CD4-positive, alpha-beta memory T cell (primary cell): ENCODE data around the gene DNM2. TPM values are rescaled to one million over a fixed set of nuclear protein-coding genes. Genes with fewer than 3 reads are reported as not detected.

Experiments used
- CTCF ChIA-PET: fragments of 350-600 bp; sonication (Branson Sonifier 250); formaldehyde crosslinking; loops from one replicate; lab custom pipeline; 2021; ENCODE audit warnings: inconsistent platforms; ENCODE audit not compliant: partially characterized antibody; lab: Charles Lee
- POLR2A ChIA-PET: fragments of 350-600 bp; sonication (Branson Sonifier 250); formaldehyde crosslinking; loops from one replicate; lab custom pipeline; 2021; ENCODE audit not compliant: partially characterized antibody; lab: Charles Lee
- DNase-seq, 5 donors: peaks; one replicate each; pipeline versions ENCODE4 v3.0.0 to v3.0.0-alpha.2; 2020 to 2022; ENCODE audit warnings: mixed read lengths in 1 of 5
- H3K27ac ChIP-seq: one replicate; pipeline ENCODE4 v1.7.0; 2013; ENCODE audit warnings: low read depth, low read length
- H3K27me3 ChIP-seq: 2 replicates; pipeline ENCODE4 v1.7.0; 2013; ENCODE audit warnings: mild to moderate bottlenecking, low read length, moderate library complexity; ENCODE audit not compliant: insufficient read depth
- H3K36me3 ChIP-seq: 2 replicates; pipeline ENCODE4 v1.7.0; 2013; ENCODE audit warnings: mild to moderate bottlenecking, low read length, moderate library complexity; ENCODE audit not compliant: insufficient read depth
- H3K4me1 ChIP-seq: 2 replicates; pipeline ENCODE4 v1.7.0; 2013; ENCODE audit warnings: mild to moderate bottlenecking, low read length, moderate library complexity; ENCODE audit not compliant: insufficient read depth
- H3K4me3 ChIP-seq, 2 donors: one replicate each; pipeline ENCODE4 v1.7.0; 2013; ENCODE audit warnings: low read length in 2 of 2, mild to moderate bottlenecking in 1 of 2
- H3K9me3 ChIP-seq, 2 donors: one replicate each; pipeline ENCODE4 v1.7.0; 2013; ENCODE audit warnings: low read length in 2 of 2, control low read depth in 1 of 2; ENCODE audit not compliant: control insufficient read depth in 1 of 2
- H3K27ac Mint-ChIP-seq, 7 donors: one replicate each; pipeline ENCODE4 v1.8.0; 2020 to 2021; ENCODE audit warnings: mixed read lengths in 7 of 7, mild to moderate bottlenecking in 6 of 7, inconsistent platforms in 3 of 7, moderate library complexity in 3 of 7
- H3K27me3 Mint-ChIP-seq, 2 donors: one replicate each; pipeline ENCODE4 v1.8.0; 2020 to 2021; ENCODE audit warnings: mixed read lengths in 2 of 2
- H3K36me3 Mint-ChIP-seq, 2 donors: one replicate each; pipeline ENCODE4 v1.8.0; 2020 to 2021; ENCODE audit warnings: mixed read lengths in 2 of 2, inconsistent platforms in 1 of 2, mild to moderate bottlenecking in 1 of 2
- H3K4me1 Mint-ChIP-seq, 4 donors: one replicate each; pipeline ENCODE4 v1.8.0; 2020 to 2021; ENCODE audit warnings: mixed read lengths in 4 of 4, mild to moderate bottlenecking in 1 of 4
- H3K4me3 Mint-ChIP-seq, 8 donors: one replicate each; pipeline ENCODE4 v1.8.0; 2020 to 2021; ENCODE audit warnings: mixed read lengths in 8 of 8, mild to moderate bottlenecking in 7 of 8, moderate library complexity in 6 of 8, inconsistent platforms in 3 of 8
- H3K9me3 Mint-ChIP-seq, 8 donors: one replicate each; pipeline ENCODE4 v1.8.0; 2020 to 2021; ENCODE audit warnings: mixed read lengths in 8 of 8, mild to moderate bottlenecking in 5 of 8, inconsistent platforms in 3 of 8, moderate library complexity in 1 of 8
- intact Hi-C: fragments of 100-400 bp; cut with micrococcal nuclease; formaldehyde crosslinking; loops from one replicate; pipeline ENCODE4 v1.15.1; 2023
- polyA plus RNA-seq, 2 donors: library from polyadenylated mRNA; unstranded; fragments of 300-500 nt; fragmentation: Illumina TruSeq; gene quantifications; one replicate each; pipeline ENCODE4 v1.2.3, GENCODE V29; 2021
- total RNA-seq, 2 experiments: library from RNA; stranded (reverse); gene quantifications; one replicate each; pipeline ENCODE4 v1.2.3, GENCODE V29; 2021

Gene DNM2
- total and polyA plus RNA-seq, 4 experiments from 2014 or later: 46.3 to 272 (median 174) TPM

GRCh38 chr19:10712754-10713153 is 5.1 kb upstream of the DNM2 start:
- H3K27me3 Mint-ChIP-seq: no peaks in the 10 kb centered on the region
- H3K9me3 Mint-ChIP-seq: peaks cover 0 to 2% (median 0%) of the 10 kb centered on the region in 8 donors
- ChIA-PET CTCF (interaction anchor here (1.1 kb wide), 1 partner anchor 151 kb away, joined by 3 read pairs; no protein-coding TSS in a partner anchor), POLR2A (no interaction called here)
- no peak overlapping the region for H3K4me3 ChIP-seq
- peaks cover 5% of the 10 kb centered on the region for H3K36me3 ChIP-seq
- no peaks in the 10 kb centered on the region for H3K9me3 ChIP-seq
- peaks cover 4 to 13% (median 9%) of the 10 kb centered on the region in 4 donors for H3K4me1 Mint-ChIP-seq
- intact Hi-C loops: no loop called here
- no peaks in the 10 kb centered on the region for H3K27me3 ChIP-seq
- H3K4me1 ChIP-seq: peaks cover 6% of the 10 kb centered on the region
- no peak overlapping the region for H3K4me3 Mint-ChIP-seq
- no peak for DNase-seq
- H3K27ac ChIP-seq: no peak overlapping the region
- peaks cover 0 to 9% of the 10 kb centered on the region in 2 donors for H3K36me3 Mint-ChIP-seq
- no peak overlapping the region for H3K27ac Mint-ChIP-seq

- POLR2A ChIA-PET: no interaction called here
- H3K4me3 Mint-ChIP-seq: no peak overlapping the region
- DNase-seq: no peak
These were observed 4.6 kb upstream of the DNM2 start for GRCh38 chr19:10713317-10713716.

GRCh38 chr19:10717054-10717355 is 874 bp upstream of the DNM2 start:
- Mint-ChIP-seq H3K27me3 (no peaks in the 10 kb centered on the region), H3K27ac (peak overlapping the region; percentile 71 to 96 (median 89)), H3K4me1 (peaks cover 17 to 46% (median 36%) of the 10 kb centered on the region in 4 donors), H3K36me3 (peaks cover 0 to 15% of the 10 kb centered on the region in 2 donors), H3K9me3 (peaks cover 0 to 2% (median 0%) of the 10 kb centered on the region in 8 donors), H3K4me3 (peak overlapping the region; percentile 77 to 95 (median 90))
- H3K4me1 ChIP-seq: peaks cover 38% of the 10 kb centered on the region
- CTCF ChIA-PET: interaction anchor here (0.9 to 6.5 kb wide), 31 partner anchors 8 to 176 kb away, joined by 3 to 186 read pairs (median 4); partner anchors contain the start of genes QTRT1 and TMED1
- H3K27ac ChIP-seq: peak overlapping the region; percentile 6
- H3K9me3 ChIP-seq: no peaks in the 10 kb centered on the region
- H3K36me3 ChIP-seq: peaks cover 2% of the 10 kb centered on the region
- DNase-seq: no peak
- no peaks in the 10 kb centered on the region for H3K27me3 ChIP-seq
- POLR2A ChIA-PET: interaction anchor here (0.5 to 5.4 kb wide), 27 partner anchors 8 to 156 kb away, joined by 3 to 99 read pairs (median 7); partner anchors contain the start of genes CARM1, QTRT1 and TMED1
- intact Hi-C loops: loop anchor here (1.0 kb wide), 9 partner anchors 14 to 147 kb away; partner anchors contain the start of genes ILF3 and TMED1
- peak overlapping the region in 1 of 2 donors; percentile 34 for H3K4me3 ChIP-seq

More at GRCh38 chr19:10713317-10713716, 4.6 kb upstream of the DNM2 start:
- Histone ChIP-seq H3K27me3 (no peaks in the 10 kb centered on the region), H3K36me3 (peaks cover 5% of the 10 kb centered on the region), H3K4me1 (peaks cover 6% of the 10 kb centered on the region), H3K27ac (no peak overlapping the region), H3K4me3 (no peak overlapping the region), H3K9me3 (no peaks in the 10 kb centered on the region)
- Mint-ChIP-seq H3K27me3 (no peaks in the 10 kb centered on the region), H3K27ac (peak overlapping the region in 2 of 7 donors; percentile 24 to 73), H3K9me3 (peaks cover 0 to 2% (median 0%) of the 10 kb centered on the region in 8 donors), H3K36me3 (peaks cover 0 to 8% of the 10 kb centered on the region in 2 donors), H3K4me1 (peaks cover 4 to 13% (median 10%) of the 10 kb centered on the region in 4 donors)
- CTCF ChIA-PET: interaction anchor here (1.1 kb wide), 1 partner anchor 151 kb away, joined by 3 read pairs; no protein-coding TSS in a partner anchor
- intact Hi-C loops: no loop called here

GRCh38 chr19:10718205-10719196 is 622 bp downstream of the DNM2 start:
- Mint-ChIP-seq H3K4me3 (peak overlapping the region; percentile 92 to 97 (median 95)), H3K4me1 (peaks cover 17 to 57% (median 38%) of the 10 kb centered on the region in 4 donors), H3K27ac (peak overlapping the region; percentile 77 to 97 (median 92)), H3K9me3 (peaks cover 0 to 2% (median 0%) of the 10 kb centered on the region in 8 donors), H3K27me3 (no peaks in the 10 kb centered on the region), H3K36me3 (peaks cover 0 to 21% of the 10 kb centered on the region in 2 donors)
- no peaks in the 10 kb centered on the region for H3K27me3 ChIP-seq
- CTCF ChIA-PET: interaction anchor here (0.7 to 6.5 kb wide), 29 partner anchors 14 to 240 kb away, joined by 3 to 186 read pairs (median 4); partner anchors contain the start of genes QTRT1 and TMED1
- H3K36me3 ChIP-seq: no peaks in the 10 kb centered on the region
- intact Hi-C loops: no loop called here
- H3K4me3 ChIP-seq: peak overlapping the region; percentile 65 to 86
- POLR2A ChIA-PET: interaction anchor here (0.8 to 5.4 kb wide), 32 partner anchors 9 to 385 kb away, joined by 3 to 99 read pairs (median 5); partner anchors contain the start of genes CARM1, QTRT1, RAVER1 and TMED1
- no peaks in the 10 kb centered on the region for H3K9me3 ChIP-seq
- peaks cover 47% of the 10 kb centered on the region for H3K4me1 ChIP-seq
- peak overlapping the region; percentile 80 for H3K27ac ChIP-seq
- peak in 3 of 5 donors; percentile 45 to 54 (median 53) for DNase-seq

GRCh38 chr19:10719466-10719961 is 1.6 kb downstream of the DNM2 start:
- Mint-ChIP-seq H3K27ac (peak overlapping the region; percentile 68 to 96 (median 88)), H3K4me1 (peaks cover 22 to 61% (median 42%) of the 10 kb centered on the region in 4 donors), H3K4me3 (peak overlapping the region; percentile 92 to 97 (median 95)), H3K36me3 (peaks cover 0 to 24% of the 10 kb centered on the region in 2 donors), H3K27me3 (no peaks in the 10 kb centered on the region), H3K9me3 (peaks cover 0 to 2% (median 0%) of the 10 kb centered on the region in 8 donors)
- intact Hi-C loops: no loop called here
- ChIA-PET POLR2A (interaction anchor here (1.9 to 5.4 kb wide), 6 partner anchors 43 to 153 kb away, joined by 4 to 99 read pairs (median 36); partner anchors contain the start of gene TMED1), CTCF (interaction anchor here (1.7 to 6.5 kb wide), 4 partner anchors 18 to 144 kb away, joined by 3 to 186 read pairs (median 38); partner anchors contain the start of gene QTRT1)
- DNase-seq: peak in 1 of 5 donors; percentile 42
- no peaks in the 10 kb centered on the region for H3K9me3 ChIP-seq
- H3K36me3 ChIP-seq: no peaks in the 10 kb centered on the region
- peak overlapping the region; percentile 80 for H3K27ac ChIP-seq
- peak overlapping the region; percentile 65 to 86 for H3K4me3 ChIP-seq
- H3K27me3 ChIP-seq: no peaks in the 10 kb centered on the region
- peaks cover 48% of the 10 kb centered on the region for H3K4me1 ChIP-seq

- peaks cover 0 to 24% of the 10 kb centered on the region in 2 donors for H3K36me3 Mint-ChIP-seq
- H3K4me3 Mint-ChIP-seq: peak overlapping the region in 7 of 8 donors; percentile 20 to 70 (median 46)
- H3K27me3 Mint-ChIP-seq: no peaks in the 10 kb centered on the region
- H3K27ac Mint-ChIP-seq: peak overlapping the region in 5 of 7 donors; percentile 47 to 88 (median 57)
- peaks cover 25 to 72% (median 49%) of the 10 kb centered on the region in 4 donors for H3K4me1 Mint-ChIP-seq
- Histone ChIP-seq H3K27me3 (no peaks in the 10 kb centered on the region), H3K4me3 (no peak overlapping the region), H3K4me1 (peaks cover 53% of the 10 kb centered on the region), H3K9me3 (no peaks in the 10 kb centered on the region), H3K36me3 (no peaks in the 10 kb centered on the region), H3K27ac (no peak overlapping the region)
- peaks cover 0 to 2% (median 0%) of the 10 kb centered on the region in 8 donors for H3K9me3 Mint-ChIP-seq
- intact Hi-C loops: no loop called here
- CTCF ChIA-PET: interaction anchor here (1.8 to 2.0 kb wide), 2 partner anchors 100 to 145 kb away, joined by 5 to 9 read pairs; no protein-coding TSS in a partner anchor
- POLR2A ChIA-PET: interaction anchor here (4.3 to 5.4 kb wide), 2 partner anchors 42 to 144 kb away, joined by 49 to 99 read pairs; no protein-coding TSS in a partner anchor
- DNase-seq: peak in 1 of 5 donors; percentile 4
These were observed 2.8 kb downstream of the DNM2 start for GRCh38 chr19:10720607-10721125.
